ENCODE results near the gene SMYD3.
"Not testable (repeated sequence)": the region's sequence is repeated elsewhere in the genome, so short reads cannot be mapped to it uniquely, and the experiment has no call there.

Gene SMYD3

GRCh38 chr1:245953876-245954660, 553.0 kb downstream of the SMYD3 start:
- no peak for DNase-seq (ENCODE audit: low read depth in 2 of 2)

- no peak for DNase-seq (ENCODE audit: low read depth in 2 of 2)
Measured at GRCh38 chr1:245952383-245953026, 554.6 kb downstream of the SMYD3 start.

GRCh38 chr1:245948786-245949185, 558.3 kb downstream of the SMYD3 start:
- no peak for DNase-seq (ENCODE audit: low read depth in 2 of 2)

GRCh38 chr1:245946905-245947304, 560.2 kb downstream of the SMYD3 start:
- DNase-seq (ENCODE audit: low read depth in 2 of 2): no peak

GRCh38 chr1:245945136-245945535, 561.9 kb downstream of the SMYD3 start:
- not testable (repeated sequence) for DNase-seq (ENCODE audit: low read depth in 2 of 2)

- DNase-seq (ENCODE audit: low read depth in 2 of 2): no peak
Measured at GRCh38 chr1:245942856-245943255, 564.2 kb downstream of the SMYD3 start.

- not testable (repeated sequence) for DNase-seq (ENCODE audit: low read depth in 2 of 2)
Measured at GRCh38 chr1:245941771-245942170, 565.3 kb downstream of the SMYD3 start.

- no peak for DNase-seq (ENCODE audit: low read depth in 2 of 2)
Measured at GRCh38 chr1:245939756-245940345, 567.2 kb downstream of the SMYD3 start.

GRCh38 chr1:245938046-245938435, 569.0 kb downstream of the SMYD3 start:
- DNase-seq (ENCODE audit: low read depth in 2 of 2): no peak

GRCh38 chr1:245937316-245938045, 569.6 kb downstream of the SMYD3 start:
- DNase-seq (ENCODE audit: low read depth in 2 of 2): no peak

- no peak for DNase-seq (ENCODE audit: low read depth in 2 of 2)
Measured at GRCh38 chr1:245934409-245934808, 572.7 kb downstream of the SMYD3 start.

GRCh38 chr1:245933431-245934045, 573.5 kb downstream of the SMYD3 start:
- DNase-seq (ENCODE audit: low read depth in 2 of 2): no peak

- no peak for DNase-seq (ENCODE audit: low read depth in 2 of 2)
Measured at GRCh38 chr1:245932302-245932972, 574.6 kb downstream of the SMYD3 start.

- no peak for DNase-seq (ENCODE audit: low read depth in 2 of 2)
Measured at GRCh38 chr1:245931450-245931849, 575.6 kb downstream of the SMYD3 start.

- no peak for DNase-seq (ENCODE audit: low read depth in 2 of 2)
Measured at GRCh38 chr1:245929224-245929623, 577.9 kb downstream of the SMYD3 start.

- DNase-seq (ENCODE audit: low read depth in 2 of 2): no peak
Measured at GRCh38 chr1:245926888-245927287, 580.2 kb downstream of the SMYD3 start.

GRCh38 chr1:245923215-245923614, 583.9 kb downstream of the SMYD3 start:
- DNase-seq (ENCODE audit: low read depth in 2 of 2): no peak

GRCh38 chr1:245921417-245921816, 585.7 kb downstream of the SMYD3 start:
- DNase-seq (ENCODE audit: low read depth in 2 of 2): no peak

- DNase-seq (ENCODE audit: low read depth in 2 of 2): no peak
Measured at GRCh38 chr1:245917403-245917802, 589.7 kb downstream of the SMYD3 start.

GRCh38 chr1:245915841-245916240, 591.2 kb downstream of the SMYD3 start:
- DNase-seq (ENCODE audit: low read depth in 2 of 2): no peak

- no peak for DNase-seq (ENCODE audit: low read depth in 2 of 2)
Measured at GRCh38 chr1:245915406-245915805, 591.7 kb downstream of the SMYD3 start.
